ENCODE results near the gene PSEN2. TPM values are rescaled to one million over a fixed set of nuclear protein-coding genes. Genes with fewer than 3 reads are reported as not detected.
A peak's percentile ranks its signal among the peaks of the same experiment; 100 is the strongest.

PSEN2 gene
- total and polyA plus RNA-seq, 2 donors (not counting 1 experiment from before 2014, with no cell fraction given), result 15.8 to 26.0 TPM

- no peaks in the 10 kb centered on the region for H3K79me2 ChIP-seq (ENCODE audit: control insufficient read depth, insufficient read depth, low read length)
- TF ChIP-seq EZH2 (IDR thresholded peaks at IDR 0.05; ENCODE audit: borderline replicate concordance, insufficient read depth, low read depth, low read length, poor library complexity, severe bottlenecking) (no peak), CTCF (IDR thresholded peaks at IDR 0.05) (no peak)
- H3K4me3 Mint-ChIP-seq, result no peak overlapping the region
- H3K27me3 ChIP-seq (replicated peaks in 1 of 4; ENCODE audit: control extremely low read depth in 1 of 4, control insufficient read depth in 3 of 4, insufficient read depth in 4 of 4, low read length in 3 of 4), result no peaks in the 10 kb centered on the region
- H3K9ac ChIP-seq (ENCODE audit: low read length), result no peak overlapping the region
- no peaks in the 10 kb centered on the region for H4K20me1 ChIP-seq (ENCODE audit: control insufficient read depth, insufficient read depth, low read length, poor library complexity, severe bottlenecking)
- H2AFZ ChIP-seq (ENCODE audit: insufficient read depth, low read depth, low read length, poor library complexity, severe bottlenecking), result no peak overlapping the region
- no peak overlapping the region for H3K4me3 ChIP-seq (ENCODE audit: control extremely low read depth in 1 of 5, extremely low read depth in 1 of 5, insufficient read depth in 1 of 5, low read depth in 2 of 5, low read length in 4 of 5)
- peak; percentile 30 for DNase-seq
- ChIA-PET CTCF (interaction anchor here (0.8 to 7.9 kb wide), 6 partner anchors 136 to 215 kb away, joined by 3 to 278 read pairs (median 4); no protein-coding TSS in a partner anchor), POLR2A (no interaction called here)
- H3K27me3 Mint-ChIP-seq, result no peaks in the 10 kb centered on the region
- H3K4me1 Mint-ChIP-seq, result peaks cover 36% of the 10 kb centered on the region
- H3K36me3 ChIP-seq (replicated peaks in 1 of 2; ENCODE audit: control extremely low read depth in 1 of 2, control insufficient read depth in 1 of 2, extremely low read depth in 1 of 2, insufficient read depth in 2 of 2, low read length in 1 of 2), result no peaks in the 10 kb centered on the region
- no peak overlapping the region for H3K27ac Mint-ChIP-seq
- ATAC-seq (ENCODE audit: low read depth), result no peak
- WGBS (ENCODE audit: insufficient coverage), result 93% methylated on average over 5 of the region's 5 CpGs
- H3K4me1 ChIP-seq (ENCODE audit: control insufficient read depth in 2 of 2, insufficient read depth in 2 of 2, low read length in 2 of 2), result peaks cover 11 to 35% of the 10 kb centered on the region in 2 donors
- H3K27ac ChIP-seq (ENCODE audit: low read length in 2 of 2), result no peak overlapping the region
- H3K9me3 Mint-ChIP-seq (ENCODE audit: insufficient read depth), result no peaks in the 10 kb centered on the region
- H3K9me3 ChIP-seq (ENCODE audit: control extremely low read depth in 1 of 3, control insufficient read depth in 2 of 3, insufficient read depth in 1 of 3, low read length in 2 of 3), result no peaks in the 10 kb centered on the region
- intact Hi-C loops (cut with micrococcal nuclease), result loop anchor here (10.0 kb wide), 1 partner anchor 399 kb away; no protein-coding TSS in a partner anchor
- no peak overlapping the region for H3K4me2 ChIP-seq (replicated peaks; ENCODE audit: low read depth, low read length, poor library complexity, severe bottlenecking)
Observed at GRCh38 chr1:226823643-226824042, 46.8 kb upstream of the PSEN2 start.

- H3K36me3 ChIP-seq (replicated peaks in 1 of 2; ENCODE audit: control extremely low read depth in 1 of 2, control insufficient read depth in 1 of 2, extremely low read depth in 1 of 2, insufficient read depth in 2 of 2, low read length in 1 of 2), result no peaks in the 10 kb centered on the region
- H3K27me3 ChIP-seq (replicated peaks in 1 of 4; ENCODE audit: control extremely low read depth in 1 of 4, control insufficient read depth in 3 of 4, insufficient read depth in 4 of 4, low read length in 3 of 4), result no peaks in the 10 kb centered on the region
- Mint-ChIP-seq H3K27ac (peak overlapping the region; percentile 26), H3K4me1 (peaks cover 36% of the 10 kb centered on the region), H3K4me3 (no peak overlapping the region), H3K27me3 (no peaks in the 10 kb centered on the region), H3K9me3 (ENCODE audit: insufficient read depth) (no peaks in the 10 kb centered on the region)
- no peaks in the 10 kb centered on the region for H3K79me2 ChIP-seq (ENCODE audit: control insufficient read depth, insufficient read depth, low read length)
- TF ChIP-seq EZH2 (IDR thresholded peaks at IDR 0.05; ENCODE audit: borderline replicate concordance, insufficient read depth, low read depth, low read length, poor library complexity, severe bottlenecking), result no peak
- TF ChIP-seq CTCF (IDR thresholded peaks at IDR 0.05), result no peak
- CTCF ChIA-PET, result interaction anchor here (0.7 to 7.9 kb wide), 12 partner anchors 22 to 417 kb away, joined by 3 to 278 read pairs (median 6); partner anchors contain the start of genes PARP1 and STUM
- no peak for ATAC-seq (ENCODE audit: low read depth)
- H3K4me2 ChIP-seq (replicated peaks; ENCODE audit: low read depth, low read length, poor library complexity, severe bottlenecking), result no peak overlapping the region
- H3K9me3 ChIP-seq (ENCODE audit: control extremely low read depth in 1 of 3, control insufficient read depth in 2 of 3, insufficient read depth in 1 of 3, low read length in 2 of 3), result no peaks in the 10 kb centered on the region
- 64% methylated on average over 8 of the region's 9 CpGs for WGBS (ENCODE audit: insufficient coverage)
- H3K4me1 ChIP-seq (ENCODE audit: control insufficient read depth in 2 of 2, insufficient read depth in 2 of 2, low read length in 2 of 2), result peaks cover 11 to 35% of the 10 kb centered on the region in 2 donors
- no peak overlapping the region for H3K4me3 ChIP-seq (ENCODE audit: control extremely low read depth in 1 of 5, extremely low read depth in 1 of 5, insufficient read depth in 1 of 5, low read depth in 2 of 5, low read length in 4 of 5)
- H3K9ac ChIP-seq (ENCODE audit: low read length), result no peak overlapping the region
- POLR2A ChIA-PET, result interaction anchor here (0.5 kb wide), 1 partner anchor 199 kb away, joined by 3 read pairs; no protein-coding TSS in a partner anchor
- no peaks in the 10 kb centered on the region for H4K20me1 ChIP-seq (ENCODE audit: control insufficient read depth, insufficient read depth, low read length, poor library complexity, severe bottlenecking)
- H2AFZ ChIP-seq (ENCODE audit: insufficient read depth, low read depth, low read length, poor library complexity, severe bottlenecking), result peak overlapping the region; percentile 3
- no peak overlapping the region for H3K27ac ChIP-seq (ENCODE audit: low read length in 2 of 2)
- DNase-seq, result peak; percentile 18
- intact Hi-C loops (cut with micrococcal nuclease), result loop anchor here (10.0 kb wide), 1 partner anchor 400 kb away; no protein-coding TSS in a partner anchor
Observed at GRCh38 chr1:226825037-226825745, 45.2 kb upstream of the PSEN2 start.

Data from B cell (primary cell).